ENCODE measurements around the gene CAMKMT. TPM values are rescaled to one million over a fixed set of nuclear protein-coding genes. Genes with fewer than 3 reads are reported as not detected.

Gene CAMKMT
- total RNA-seq, 1 donor from 2014 or later = 5.8 TPM

- no peak for TF ChIP-seq CTCF (IDR thresholded peaks at IDR 0.05; ENCODE audit: insufficient read depth, low read length, poor library complexity, severe bottlenecking)
- Histone ChIP-seq H3K36me3 (ENCODE audit: control insufficient read depth, insufficient read depth, low read length) (no peaks in the 10 kb centered on the region), H3K4me3 (ENCODE audit: low read depth, low read length) (no peak overlapping the region), H3K27me3 (ENCODE audit: control insufficient read depth, insufficient read depth, low read length) (no peaks in the 10 kb centered on the region)
- no peak for DNase-seq (ENCODE audit: low read depth)
These were observed 258.6 kb downstream of the CAMKMT start for GRCh38 chr2:44620189-44620990.

- no peak overlapping the region for H3K4me3 ChIP-seq (ENCODE audit: low read depth, low read length)
- DNase-seq (ENCODE audit: low read depth) = no peak
- TF ChIP-seq CTCF (IDR thresholded peaks at IDR 0.05; ENCODE audit: insufficient read depth, low read length, poor library complexity, severe bottlenecking) = no peak
- H3K36me3 ChIP-seq (ENCODE audit: control insufficient read depth, insufficient read depth, low read length) = no peaks in the 10 kb centered on the region
- H3K27me3 ChIP-seq (ENCODE audit: control insufficient read depth, insufficient read depth, low read length) = no peaks in the 10 kb centered on the region
These were observed 262.0 kb downstream of the CAMKMT start for GRCh38 chr2:44623622-44624351.

- no peak for DNase-seq (ENCODE audit: low read depth)
- Histone ChIP-seq H3K36me3 (ENCODE audit: control insufficient read depth, insufficient read depth, low read length) (no peaks in the 10 kb centered on the region), H3K4me3 (ENCODE audit: low read depth, low read length) (no peak overlapping the region), H3K27me3 (ENCODE audit: control insufficient read depth, insufficient read depth, low read length) (no peaks in the 10 kb centered on the region)
- no peak for TF ChIP-seq CTCF (IDR thresholded peaks at IDR 0.05; ENCODE audit: insufficient read depth, low read length, poor library complexity, severe bottlenecking)
These were observed 266.6 kb downstream of the CAMKMT start for GRCh38 chr2:44628297-44628696.

- Histone ChIP-seq H3K4me3 (ENCODE audit: low read depth, low read length) (no peak overlapping the region), H3K27me3 (ENCODE audit: control insufficient read depth, insufficient read depth, low read length) (no peaks in the 10 kb centered on the region), H3K36me3 (ENCODE audit: control insufficient read depth, insufficient read depth, low read length) (no peaks in the 10 kb centered on the region)
- no peak for DNase-seq (ENCODE audit: low read depth)
- no peak for TF ChIP-seq CTCF (IDR thresholded peaks at IDR 0.05; ENCODE audit: insufficient read depth, low read length, poor library complexity, severe bottlenecking)
These were observed 271.4 kb downstream of the CAMKMT start for GRCh38 chr2:44632931-44633689.

- H3K27me3 ChIP-seq (ENCODE audit: control insufficient read depth, insufficient read depth, low read length) = no peaks in the 10 kb centered on the region
- H3K36me3 ChIP-seq (ENCODE audit: control insufficient read depth, insufficient read depth, low read length) = no peaks in the 10 kb centered on the region
- no peak overlapping the region for H3K4me3 ChIP-seq (ENCODE audit: low read depth, low read length)
- no peak for DNase-seq (ENCODE audit: low read depth)
- TF ChIP-seq CTCF (IDR thresholded peaks at IDR 0.05; ENCODE audit: insufficient read depth, low read length, poor library complexity, severe bottlenecking) = no peak
These were observed 274.0 kb downstream of the CAMKMT start for GRCh38 chr2:44635725-44636124.

Measured in kidney epithelial cell (primary cell).